HG02678 (cell line): ENCODE data around the gene ZNF879.

ENCODE experiments used
- ATAC-seq: cut with Tn5 transposase; IDR thresholded peaks from one replicate; pipeline ENCODE4 v1.9.1; 2021; ENCODE audit warnings: mild to moderate bottlenecking, moderate library complexity; ENCODE audit not compliant: unreplicated experiment

Gene ZNF879

DNA sequence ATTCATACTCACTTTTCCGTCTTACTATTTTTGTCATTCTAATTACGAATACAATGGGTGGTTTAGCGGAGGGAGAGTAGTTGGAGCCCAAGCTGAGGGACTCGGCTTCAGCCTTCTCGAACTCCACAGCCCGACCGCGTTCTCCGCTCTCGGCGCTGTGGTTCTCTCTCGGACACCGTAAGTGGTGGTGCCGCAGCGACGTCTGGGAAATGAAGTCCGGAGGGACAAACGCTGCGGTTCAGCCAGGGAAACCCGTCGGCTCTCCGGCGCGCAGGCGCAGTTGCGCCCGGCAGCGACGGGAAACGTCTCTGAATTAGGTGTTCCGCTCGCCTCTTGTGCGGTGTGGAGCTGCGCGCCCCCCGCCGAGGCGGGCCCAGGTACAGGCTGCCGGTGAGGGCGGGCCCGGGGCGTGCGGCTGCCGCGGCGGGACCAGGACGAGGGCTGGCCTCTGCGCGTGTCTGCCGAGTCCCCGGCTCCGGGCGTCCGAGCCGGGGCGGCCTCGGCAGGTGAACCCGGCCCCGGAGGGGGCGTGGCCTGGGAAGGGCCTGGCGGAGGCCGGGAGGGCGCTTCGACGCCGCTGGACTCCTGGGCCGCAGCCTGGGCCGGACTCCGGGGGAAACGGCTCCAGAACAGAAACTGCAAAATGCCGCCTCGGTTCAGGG is at the start of gene ZNF879:
ZNF879 (plus strand) TSS at position 277 of the 662 bp plus-strand sequence. CDS start 1,201 bp downstream, outside the sequence.
- ATAC-seq, result peak; percentile 87

DNA sequence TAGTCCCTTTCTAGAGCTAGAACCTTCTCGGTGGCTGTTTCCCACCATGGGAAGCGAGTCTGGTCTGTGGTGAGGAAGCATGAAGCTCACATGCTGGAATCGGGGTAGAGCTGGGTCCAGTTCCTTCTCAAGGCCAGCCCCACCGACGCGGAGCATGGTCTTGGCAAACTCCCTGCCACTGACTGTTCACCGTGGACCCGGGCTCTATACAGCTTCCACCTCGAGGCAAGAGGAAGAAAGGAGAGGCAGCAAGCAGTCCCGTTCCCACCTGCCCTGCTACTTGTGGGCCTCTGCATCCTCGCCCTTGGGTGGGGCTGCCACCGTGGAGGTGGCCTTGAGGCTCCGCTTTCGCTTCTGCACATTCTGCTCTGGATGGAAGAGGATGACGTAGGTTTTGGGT is 42.2 kb upstream of the ZNF879 start:
- no peak for ATAC-seq

GRCh38 chr5:178982941-178983340 is 40.7 kb upstream of the ZNF879 start:
- no peak for ATAC-seq

DNA sequence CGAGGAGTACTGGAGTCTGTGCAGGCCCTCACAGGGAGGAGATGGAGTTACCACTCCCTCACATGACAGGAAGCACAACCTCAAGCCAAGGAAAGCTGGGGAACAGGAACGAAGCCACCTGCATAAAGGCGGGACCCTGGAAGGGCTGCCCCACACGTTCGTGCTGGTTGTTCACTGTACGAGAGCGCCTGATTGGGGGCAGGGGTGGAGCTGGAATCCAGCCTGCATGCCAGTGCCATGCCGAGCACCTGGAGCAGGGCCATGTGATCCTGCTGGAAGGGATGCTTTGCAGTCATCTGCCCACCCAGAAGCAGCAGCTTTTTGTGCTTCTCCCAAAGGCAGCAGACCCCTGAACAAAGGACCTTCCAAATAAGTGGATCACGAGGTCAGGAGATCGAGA is 39.9 kb upstream of the ZNF879 start:
- no peak for ATAC-seq

DNA sequence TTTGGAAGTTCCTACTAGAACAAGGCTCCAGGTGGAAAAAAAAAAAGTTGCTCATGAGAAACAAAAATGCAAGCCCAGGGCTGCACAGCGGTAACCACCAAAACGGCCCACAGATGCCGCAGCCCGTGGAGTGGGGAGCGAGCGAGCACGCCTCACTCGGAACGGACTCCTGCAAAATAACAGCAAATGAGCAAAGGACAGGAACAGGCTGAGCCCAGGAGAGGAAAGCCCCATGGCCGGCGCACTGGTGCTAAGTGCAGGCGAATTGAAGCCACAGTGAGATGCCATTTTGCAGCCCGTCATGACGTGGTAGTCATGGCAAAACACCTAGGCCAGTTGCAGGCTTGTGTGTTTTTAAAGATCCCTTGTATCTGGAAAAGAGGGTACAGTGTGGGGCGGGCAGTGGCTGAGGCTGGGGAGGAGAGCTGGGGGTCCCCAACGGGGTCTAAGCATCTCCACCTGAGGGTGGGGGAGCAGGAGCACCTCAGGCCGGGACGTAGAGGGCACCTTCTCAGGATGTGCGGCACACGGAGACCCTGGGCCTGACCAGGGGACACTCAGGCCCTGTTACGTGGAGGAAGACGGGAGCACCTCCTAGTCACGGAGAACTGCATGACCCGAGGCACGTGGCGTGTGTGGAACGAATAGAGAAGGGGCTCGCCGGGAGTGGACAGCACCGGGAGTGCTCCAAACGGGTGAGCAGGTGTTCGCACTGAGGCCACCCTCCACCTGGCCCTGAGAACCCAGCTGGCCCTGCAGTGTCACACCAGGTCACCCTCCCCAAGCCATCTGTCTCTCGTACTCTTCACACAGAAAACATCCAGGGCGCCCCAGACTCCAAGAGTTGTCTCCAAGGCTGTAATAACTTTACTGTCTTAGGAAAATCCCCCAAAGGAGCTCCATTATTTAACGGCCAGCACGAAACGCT is 39.2 kb upstream of the ZNF879 start:
- ATAC-seq, result no peak

DNA sequence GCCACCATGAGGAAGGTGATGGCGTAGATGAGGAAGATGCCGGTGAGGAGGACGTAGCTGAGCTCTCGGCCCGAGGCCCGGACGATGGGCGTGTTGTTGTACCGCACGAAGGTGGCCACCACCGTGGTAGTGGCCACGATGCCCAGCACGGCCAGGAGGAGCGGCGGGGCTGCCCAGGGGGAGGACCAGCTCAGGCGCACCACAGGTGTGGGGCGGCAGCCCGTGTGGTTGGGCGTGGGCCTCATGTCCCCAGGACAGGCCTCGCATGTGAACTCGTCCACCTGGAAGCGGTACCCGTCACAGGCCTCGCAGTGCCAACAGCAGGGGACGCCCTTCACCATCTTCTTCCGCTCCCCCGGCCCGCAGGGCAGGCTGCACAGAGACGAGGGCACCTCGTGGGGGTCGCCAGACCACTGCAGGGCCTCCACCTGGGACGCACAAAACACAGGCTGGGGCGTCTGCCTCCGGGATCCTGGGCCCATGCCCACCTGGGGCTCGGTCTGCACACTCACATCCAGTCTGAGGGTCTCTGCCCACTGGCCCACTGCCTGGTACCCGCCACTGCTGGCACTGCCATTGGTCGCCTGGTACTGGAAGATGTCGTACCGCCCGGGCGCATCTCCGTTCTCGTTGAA is 37.2 kb upstream of the ZNF879 start:
- ATAC-seq, result no peak

DNA sequence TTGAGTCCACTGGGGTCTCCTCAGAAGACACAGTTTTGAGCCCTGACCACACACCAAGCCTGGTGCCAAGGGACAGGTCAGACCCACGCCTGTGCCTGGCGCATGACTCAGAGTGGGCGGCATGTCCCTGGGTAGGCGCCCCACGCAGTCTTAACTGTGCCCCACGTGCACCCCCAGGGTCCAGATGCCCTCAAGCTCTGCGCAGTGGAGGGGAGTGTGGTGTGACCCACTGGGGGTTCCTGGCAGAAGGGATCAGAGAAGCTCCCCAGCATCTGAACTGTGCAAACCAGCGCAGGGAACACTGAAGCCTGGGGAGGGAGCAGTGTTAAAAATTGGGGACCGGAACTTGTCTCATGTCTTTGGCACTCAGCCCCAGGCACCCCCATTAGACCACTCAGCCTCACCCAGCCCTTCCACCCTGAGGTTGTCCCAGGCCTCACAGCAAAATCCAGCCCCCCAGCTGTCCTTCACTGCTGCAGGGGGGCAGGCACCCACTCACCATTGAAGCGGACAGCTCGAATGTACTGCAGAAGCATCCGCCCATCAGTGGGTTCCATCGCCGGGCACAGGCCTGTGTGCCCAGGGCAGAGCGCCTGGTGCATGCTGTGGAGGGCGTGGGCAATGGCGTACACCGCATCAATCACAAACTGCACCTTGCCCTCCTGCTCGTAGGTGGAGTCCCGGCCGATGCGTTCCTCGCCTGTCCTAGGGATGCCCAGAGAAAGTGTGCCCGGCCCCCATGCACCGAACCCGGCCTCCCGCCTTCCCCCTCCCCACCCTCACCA is 35.0 kb upstream of the ZNF879 start:
- ATAC-seq, result no peak

DNA sequence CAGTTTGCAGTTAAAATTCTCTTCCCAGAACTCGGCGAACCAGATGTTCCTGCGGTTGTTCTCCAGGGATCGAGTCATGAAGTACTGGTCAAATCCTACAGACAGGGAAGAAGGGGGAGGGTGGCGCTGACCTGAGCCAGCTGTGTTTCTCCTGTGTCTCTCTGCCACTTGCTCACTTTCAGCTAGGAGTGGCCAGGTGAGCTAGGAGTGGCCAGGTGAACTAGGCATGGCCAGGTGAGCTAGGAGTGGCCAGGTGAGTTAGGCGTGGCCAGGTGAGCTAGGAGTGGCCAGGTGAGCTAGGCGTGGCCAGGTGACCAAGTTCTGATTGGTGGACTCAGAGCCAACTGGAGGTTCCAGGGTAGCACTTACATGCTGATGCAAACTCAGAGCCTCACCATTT is 34.3 kb upstream of the ZNF879 start:
- no peak for ATAC-seq

- ATAC-seq, result no peak
These were observed 33.1 kb upstream of the ZNF879 start for GRCh38 chr5:178990491-178990890.

DNA sequence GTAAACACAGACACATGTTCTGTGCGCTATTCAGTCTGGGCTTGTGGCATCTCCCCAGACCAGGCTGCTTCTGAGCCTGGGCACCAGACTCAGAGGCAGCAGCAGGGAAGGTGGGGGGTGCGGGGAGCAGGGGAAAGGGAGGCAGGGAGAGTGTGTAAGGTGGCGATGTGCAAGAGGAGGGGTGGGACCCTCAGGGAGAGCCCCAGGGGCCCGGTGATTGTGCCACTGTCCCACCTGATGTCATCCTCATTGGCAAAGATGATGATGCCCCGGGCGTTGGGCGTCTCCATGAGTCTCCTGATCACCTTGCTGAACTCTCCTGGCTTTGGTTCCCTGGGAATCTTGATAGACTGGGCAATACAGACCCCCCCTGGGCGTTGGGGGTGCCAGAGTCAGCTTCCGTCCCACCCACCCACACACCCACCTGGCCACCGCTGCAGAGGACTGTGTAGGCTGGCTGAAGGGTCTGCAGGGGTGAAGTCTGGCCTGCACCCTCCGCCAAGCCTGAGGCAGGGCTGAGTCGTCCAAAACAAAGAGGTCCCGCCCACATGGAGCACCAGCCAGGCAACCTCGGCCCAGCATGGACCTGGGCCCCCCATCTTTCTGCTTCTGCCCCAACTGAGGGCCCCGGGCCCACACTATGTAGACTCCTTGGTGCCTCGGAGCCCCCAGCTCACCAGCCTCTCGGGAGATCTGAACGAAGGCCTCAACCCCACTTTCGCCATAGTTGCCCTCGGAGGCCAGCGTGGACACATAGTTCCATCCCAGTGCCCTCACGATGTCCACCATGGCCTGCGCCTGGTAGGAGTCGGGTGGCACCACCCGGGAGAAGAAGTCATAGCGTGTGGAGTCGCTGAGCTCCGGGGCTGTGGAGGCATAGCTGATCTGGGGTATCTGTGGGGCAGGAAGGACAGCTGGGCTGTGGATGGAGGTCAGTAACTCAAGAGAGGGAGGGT is 32.1 kb upstream of the ZNF879 start:
- no peak for ATAC-seq

- ATAC-seq, result no peak
These were observed 31.2 kb upstream of the ZNF879 start for GRCh38 chr5:178992291-178992895.

- ATAC-seq, result no peak
These were observed 30.3 kb upstream of the ZNF879 start for GRCh38 chr5:178993236-178993765.

DNA sequence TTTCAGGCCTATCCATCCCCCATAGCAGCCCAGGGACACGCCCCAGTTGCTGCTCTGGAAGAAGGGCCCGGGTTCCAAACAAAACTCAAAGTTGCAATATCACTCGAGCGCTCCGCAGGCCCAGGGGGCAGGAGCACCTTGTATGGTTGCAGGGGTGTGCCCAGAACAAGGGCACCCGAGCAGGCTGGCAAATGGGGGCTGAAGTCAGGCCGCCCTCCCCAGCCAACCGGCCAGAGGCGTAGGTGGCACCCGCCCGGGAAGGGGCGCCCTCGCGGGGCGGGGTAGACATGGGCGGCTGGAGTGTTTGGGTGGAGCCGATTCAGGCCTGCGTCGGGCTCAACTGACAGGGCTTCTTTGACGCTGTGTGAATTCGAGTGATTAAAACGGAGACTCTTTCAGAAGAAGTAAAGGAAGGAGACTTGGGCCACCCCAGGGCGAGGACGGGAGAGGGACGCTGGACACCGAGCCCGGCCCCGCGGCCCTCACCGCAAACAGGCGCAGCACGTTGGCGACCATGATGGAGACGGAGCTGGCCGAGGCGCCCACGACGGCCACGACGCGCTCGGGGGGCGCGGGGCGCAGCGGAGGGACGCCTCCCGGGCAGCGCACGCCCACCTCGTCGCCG is 29.5 kb upstream of the ZNF879 start:
- no peak for ATAC-seq

- no peak for ATAC-seq
These were observed 28.8 kb upstream of the ZNF879 start, which contains the start of gene GRM6 for GRCh38 chr5:178994580-178995340. Gene GRM6 (minus strand): TSS chr5:178995320. CDS start chr5:178994944, 376 bp downstream.

GRCh38 chr5:178995341-178995690 is 28.3 kb upstream of the ZNF879 start:
- ATAC-seq, result no peak

DNA sequence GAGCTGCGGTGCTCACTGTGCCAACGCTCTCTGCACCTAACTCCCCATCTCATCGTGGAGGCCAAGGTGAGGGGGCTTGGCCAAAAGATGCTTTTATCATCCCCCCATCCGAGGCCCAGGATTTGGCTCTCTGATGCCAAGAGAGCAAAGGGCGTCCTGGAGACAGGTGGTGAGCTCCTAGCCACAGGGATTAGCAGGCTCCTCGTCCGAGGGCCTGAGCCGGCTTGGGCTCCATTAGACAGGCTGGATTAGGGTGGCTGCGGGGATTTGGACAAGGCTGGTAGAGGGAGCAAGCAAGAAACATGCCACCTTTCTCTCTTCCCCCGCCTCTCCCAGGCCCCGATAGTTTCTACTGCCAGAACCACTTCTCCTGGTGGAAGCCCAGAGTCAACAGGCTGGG is 27.4 kb upstream of the ZNF879 start:
- ATAC-seq, result no peak

GRCh38 chr5:178997191-178997590 is 26.4 kb upstream of the ZNF879 start:
- ATAC-seq, result no peak

GRCh38 chr5:178998441-178998840 is 25.2 kb upstream of the ZNF879 start:
- no peak for ATAC-seq
